ENCODE results near the gene PTPN22.

The PTPN22 gene

DNA sequence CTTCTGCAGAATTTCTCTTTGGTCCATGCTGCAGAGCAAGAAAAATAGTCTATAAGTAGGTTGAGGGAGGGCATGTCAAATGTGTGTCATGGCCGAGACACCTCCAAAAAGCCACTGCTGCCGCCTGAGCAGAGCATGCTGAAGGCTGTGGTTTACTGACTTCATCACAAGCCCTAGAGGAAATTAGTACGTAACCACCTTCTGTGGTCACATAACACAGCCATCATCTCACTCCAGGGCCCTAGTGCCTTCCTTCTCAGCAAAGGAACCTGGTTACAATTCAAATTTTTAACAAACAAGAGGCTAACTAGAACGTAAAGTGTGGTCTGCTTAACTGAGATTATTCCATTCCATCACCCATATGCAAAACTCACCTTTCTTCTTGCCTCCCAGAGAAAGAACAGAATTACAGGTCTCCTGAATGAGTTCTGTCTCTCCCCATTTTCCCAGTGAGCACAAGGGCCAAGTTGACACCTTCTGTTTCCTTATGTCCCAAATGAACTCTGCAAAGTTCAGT is at the start of gene PTPN22:
TSS of gene PTPN22 (minus strand) at position 116 of the 517 bp plus-strand sequence.
- peak; percentile 78 for DNase-seq

- DNase-seq, result no peak
Observed at GRCh38 chr1:113918243-113918642, 46.7 kb upstream of the PTPN22 start.

DNA sequence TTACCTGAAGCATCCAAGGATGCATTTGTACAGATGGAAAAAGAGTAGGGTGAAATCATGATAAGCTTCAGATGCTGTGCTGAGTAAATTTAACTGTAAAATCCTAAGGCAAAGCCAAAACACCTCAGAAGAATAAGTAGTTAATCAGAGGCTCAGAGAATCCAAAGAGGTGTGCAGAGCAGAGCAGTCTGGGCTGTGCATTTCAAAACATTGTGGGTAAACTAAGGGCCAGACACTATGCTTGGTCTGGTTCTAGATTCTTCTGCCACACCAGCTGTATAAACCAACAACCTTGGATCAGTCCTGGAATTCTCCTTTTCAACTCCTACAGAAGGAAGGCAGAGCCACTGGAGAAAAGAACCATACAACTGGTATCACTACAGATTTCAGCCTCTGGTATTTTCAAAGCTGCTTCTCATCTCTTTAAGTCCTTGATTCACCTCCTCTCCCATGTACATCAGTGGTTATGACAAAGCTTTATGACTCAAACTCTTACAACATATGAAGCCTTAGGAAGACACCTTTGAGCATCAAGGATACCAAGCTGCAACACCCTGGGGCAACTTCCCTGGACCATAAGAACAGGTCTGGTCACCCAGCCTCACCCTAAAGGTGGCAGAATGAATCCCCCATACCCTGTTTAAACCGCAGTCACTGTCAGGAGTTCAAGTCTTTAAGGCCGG is 46.0 kb upstream of the PTPN22 start:
- no peak for DNase-seq

DNA sequence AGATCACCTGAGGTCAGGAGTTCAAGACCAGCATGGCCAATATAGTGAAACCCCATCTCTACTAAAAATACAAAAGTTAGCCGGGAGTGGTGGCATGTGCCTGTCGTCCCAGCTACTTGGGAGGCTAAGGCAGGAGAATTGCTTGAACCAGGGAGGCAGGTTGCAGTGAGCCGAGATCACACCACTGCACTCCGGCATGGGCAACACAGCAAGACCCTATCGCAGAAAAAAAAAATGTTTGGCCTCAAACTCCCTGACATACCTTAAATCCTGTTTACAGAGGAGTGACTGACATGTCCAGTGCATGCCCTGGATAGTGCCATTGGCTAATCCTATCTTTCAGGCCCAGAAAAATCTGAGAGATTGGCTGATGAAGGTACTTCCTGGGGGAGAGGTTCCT is 45.5 kb upstream of the PTPN22 start:
- DNase-seq, result no peak

DNA sequence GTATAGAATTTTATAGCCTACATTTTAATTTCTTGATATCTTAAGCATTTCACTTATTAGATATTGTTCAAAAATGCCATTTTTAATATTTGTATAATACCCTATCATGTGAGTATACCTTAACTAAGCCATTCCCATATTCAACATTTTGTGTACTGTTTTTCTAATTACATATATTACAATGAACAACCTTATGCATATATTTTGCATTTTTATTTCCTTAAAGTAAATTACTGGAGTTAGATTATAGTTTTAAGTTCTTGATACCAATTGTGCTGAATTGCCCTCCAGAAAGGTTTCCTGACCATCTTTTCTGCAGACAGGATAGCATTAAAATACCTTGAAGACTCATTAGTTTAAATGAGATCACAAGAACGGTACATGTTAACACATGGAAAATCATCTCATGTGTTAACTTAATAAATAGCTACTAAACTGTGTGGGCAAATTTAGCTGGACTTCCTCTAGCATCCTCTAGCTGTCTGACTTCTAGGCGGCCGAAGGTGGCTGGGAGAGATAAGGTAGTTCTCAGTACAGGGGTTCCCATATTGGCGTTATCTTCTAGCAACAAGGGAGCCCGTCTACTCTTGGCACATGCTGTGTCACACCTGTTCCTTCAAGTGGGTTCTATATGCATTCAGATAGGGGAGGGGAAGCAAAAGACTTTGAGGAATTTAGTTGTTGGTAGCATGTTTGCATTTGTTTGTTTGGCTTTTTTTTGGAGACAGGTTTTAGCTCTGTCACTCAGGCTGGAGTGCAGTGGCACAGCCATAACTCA is 42.6 kb upstream of the PTPN22 start:
- no peak for DNase-seq

- DNase-seq, result no peak
Observed at GRCh38 chr1:113913312-113913668, 41.8 kb upstream of the PTPN22 start.

- DNase-seq, result no peak
Observed at GRCh38 chr1:113912594-113913311, 41.2 kb upstream of the PTPN22 start.

DNA sequence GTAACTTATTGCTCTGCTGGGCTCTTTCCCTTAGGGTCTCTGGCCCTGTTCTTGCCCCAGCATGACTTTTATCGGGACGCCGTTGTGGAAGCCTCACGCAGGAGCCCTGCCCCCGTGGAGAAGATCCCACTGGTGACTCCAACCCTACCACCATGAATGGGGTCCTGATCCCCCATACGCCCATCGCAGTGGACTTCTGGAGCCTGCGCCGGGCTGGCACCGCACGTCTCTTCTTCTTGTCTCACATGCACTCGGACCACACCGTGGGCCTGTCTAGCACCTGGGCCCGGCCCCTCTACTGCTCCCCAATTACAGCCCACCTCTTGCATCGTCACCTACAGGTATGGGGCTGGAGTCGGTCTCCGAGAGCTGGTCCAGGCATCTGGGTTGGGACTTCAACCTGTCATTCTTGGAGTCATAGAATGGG is 33.9 kb upstream of the PTPN22 start:
- DNase-seq, result peak; percentile 61

- peak; percentile 100 for DNase-seq
Observed at GRCh38 chr1:113904674-113905434, 33.3 kb upstream of the PTPN22 start, which contains the start of the genes AP4B1 and DCLRE1B. AP4B1 (minus strand) TSS chr1:113904799; CDS start chr1:113904717, 82 bp downstream. DCLRE1B (plus strand) TSS chr1:113905326; CDS start chr1:113905587, 261 bp downstream.

- DNase-seq, result no peak
Observed at GRCh38 chr1:113904293-113904673, 32.8 kb upstream of the PTPN22 start.

- DNase-seq, result no peak
Observed at GRCh38 chr1:113903501-113904292, 32.2 kb upstream of the PTPN22 start.

- no peak for DNase-seq
Observed at GRCh38 chr1:113901191-113901590, 29.7 kb upstream of the PTPN22 start.

DNA sequence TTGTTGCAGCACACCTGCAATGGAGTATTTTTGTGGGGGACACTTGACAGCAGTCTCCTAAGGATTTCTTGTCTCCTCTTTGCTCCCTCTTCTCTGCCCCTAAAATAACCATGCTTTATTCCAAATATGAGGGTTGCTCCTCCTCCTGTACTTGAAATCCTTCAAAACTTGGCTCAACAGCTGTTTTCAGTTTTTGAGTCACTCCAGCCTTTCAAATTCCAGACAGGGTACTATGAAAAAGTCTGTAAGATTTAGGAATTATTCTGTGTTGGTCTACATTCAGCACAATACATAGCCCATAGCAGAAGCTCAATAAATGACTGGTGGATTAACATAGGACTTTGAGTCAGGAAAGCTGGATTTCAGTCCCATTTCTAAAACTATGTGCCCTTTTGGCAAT is 27.6 kb upstream of the PTPN22 start:
- DNase-seq, result no peak

DNA sequence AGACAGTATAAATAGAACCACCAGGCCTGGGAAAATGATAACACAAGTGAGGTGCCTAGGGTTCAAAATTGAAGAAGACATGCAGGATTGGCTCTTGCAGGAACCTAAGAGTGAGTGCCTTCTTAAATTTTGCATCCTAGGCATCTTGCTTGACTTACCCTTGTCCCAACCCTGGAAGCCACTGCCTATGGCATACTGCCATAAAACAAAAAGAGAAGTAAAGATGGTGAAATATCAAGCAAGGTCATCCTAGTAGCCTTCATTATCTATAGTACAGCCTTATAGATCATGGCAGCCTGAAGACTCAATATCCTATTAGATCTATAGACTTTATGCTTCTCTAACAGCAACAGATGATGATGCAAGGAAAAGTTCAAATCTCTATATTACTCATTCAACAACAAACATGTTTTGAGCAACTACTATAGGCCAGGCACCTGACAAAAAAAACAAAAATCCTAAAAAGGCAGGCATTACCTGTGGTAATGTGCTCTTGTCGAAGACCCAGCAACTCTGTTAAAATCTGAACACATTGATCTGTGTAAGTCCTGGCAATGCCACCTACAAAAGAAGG is 26.8 kb upstream of the PTPN22 start:
- DNase-seq, result no peak

DNA sequence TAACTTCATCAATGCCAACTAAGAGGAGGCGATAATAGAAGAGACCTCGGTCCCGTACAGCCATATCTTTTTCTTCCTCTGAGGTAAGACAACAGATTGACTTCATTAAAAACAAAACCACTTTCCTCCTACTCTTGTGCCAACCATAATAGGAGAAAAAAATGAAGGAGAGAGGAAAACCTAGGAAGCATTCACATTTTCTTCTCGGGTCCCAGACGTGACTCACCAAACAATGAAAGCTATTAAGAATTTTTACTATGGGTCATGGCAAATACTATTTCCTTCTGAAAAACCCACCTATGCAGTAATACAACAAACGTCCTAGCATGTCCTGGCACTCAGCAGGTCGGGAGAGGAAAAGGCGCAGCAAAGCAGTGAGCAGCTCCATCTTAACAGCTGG is 24.4 kb upstream of the PTPN22 start:
- DNase-seq, result no peak

DNA sequence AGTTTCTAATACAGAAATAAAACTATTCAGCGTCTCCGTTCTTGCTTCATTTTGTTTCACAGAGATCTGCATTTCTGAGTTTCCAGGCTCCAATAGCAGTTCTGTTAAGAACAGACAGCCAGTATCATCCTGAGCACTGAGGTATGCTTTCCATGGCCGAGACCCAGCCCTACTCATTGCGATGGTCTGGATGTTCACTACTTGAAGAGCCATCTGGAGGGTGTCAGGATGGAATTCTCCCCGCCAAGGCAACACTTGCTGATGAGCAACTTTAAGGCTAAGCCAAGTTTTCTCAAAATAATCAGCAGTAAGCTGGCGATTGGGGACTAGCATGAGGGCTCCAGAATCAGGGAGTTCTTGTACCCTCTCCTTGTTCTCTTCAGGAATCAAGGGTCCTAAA is 23.6 kb upstream of the PTPN22 start:
- no peak for DNase-seq

DNA sequence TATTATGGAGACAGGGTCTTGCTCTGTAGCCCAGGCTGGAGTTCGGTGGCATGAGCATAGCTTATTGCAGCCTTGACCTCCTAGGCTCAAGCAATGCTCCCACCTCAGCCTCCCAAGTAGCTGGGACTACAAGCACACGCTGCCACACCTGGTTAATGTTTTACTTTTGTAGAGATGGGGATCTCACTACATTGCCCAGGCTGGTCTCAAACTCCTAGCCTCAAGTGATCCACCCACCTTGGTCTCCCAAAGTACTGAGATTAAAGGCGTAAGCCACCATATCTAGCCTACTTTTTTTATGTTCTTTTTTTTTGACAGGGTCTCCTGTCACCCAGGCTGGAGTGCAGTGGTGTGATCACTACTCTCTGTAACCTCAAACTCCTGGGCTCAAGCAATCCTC is 21.8 kb upstream of the PTPN22 start:
- DNase-seq, result no peak

- no peak for DNase-seq
Observed at GRCh38 chr1:113891631-113892220, 20.2 kb upstream of the PTPN22 start.

DNA sequence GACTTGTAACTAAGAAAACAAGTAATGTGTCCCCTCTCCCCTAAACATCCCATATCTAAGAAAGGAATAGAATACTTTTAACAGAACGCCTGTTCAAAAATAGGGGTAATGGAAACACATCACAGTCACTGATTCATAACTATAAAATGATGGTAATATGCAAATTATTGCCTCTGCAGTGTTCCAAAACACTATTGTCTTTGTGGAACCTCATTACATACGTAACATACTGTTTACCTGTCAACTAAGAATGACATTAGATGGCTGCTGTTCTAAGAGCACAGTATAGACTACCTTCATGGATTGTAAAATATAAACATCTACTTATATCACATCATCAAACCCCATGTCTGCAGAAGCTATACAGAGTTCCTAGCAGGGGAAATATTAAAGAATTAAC is 19.3 kb upstream of the PTPN22 start:
- no peak for DNase-seq

DNA sequence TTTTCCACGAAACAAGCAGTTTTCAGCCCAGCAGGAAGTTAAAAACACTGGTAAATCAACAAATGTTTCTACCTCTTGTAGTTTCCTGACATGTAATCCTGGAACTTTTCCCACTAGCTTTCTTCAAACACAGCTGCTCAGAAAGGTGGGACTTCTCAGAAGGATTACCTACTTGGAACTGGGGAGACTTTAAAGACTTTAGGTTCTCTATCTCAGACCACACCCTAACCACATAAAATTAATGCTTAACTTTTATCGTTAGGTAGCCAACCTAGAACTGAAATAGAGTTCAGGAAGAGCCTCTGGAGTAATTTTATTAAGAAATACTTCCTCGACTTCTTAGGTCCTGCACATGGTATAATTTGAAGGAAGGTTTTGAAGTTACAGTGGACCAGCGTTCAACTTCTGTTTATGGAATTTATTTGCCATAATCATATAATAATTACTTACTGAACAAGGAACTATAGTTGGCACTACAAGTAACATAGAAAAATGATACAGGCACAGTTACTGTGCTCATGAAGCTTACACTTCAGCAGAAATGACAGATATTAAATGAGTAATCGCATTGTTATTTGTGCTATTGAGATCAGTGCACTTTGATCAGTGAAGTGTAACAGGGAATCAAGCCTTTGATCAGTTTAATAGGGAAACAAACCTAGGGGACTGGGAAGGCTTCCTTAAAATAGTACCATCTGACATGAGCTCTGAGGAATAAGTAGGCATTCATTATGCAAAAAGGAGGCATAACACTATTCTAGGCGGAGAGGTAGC is 16.1 kb upstream of the PTPN22 start, which contains the start of gene BCL2L15:
TSS of gene BCL2L15 (minus strand) at position 180 of the 774 bp plus-strand sequence. CDS start 206 bp downstream, outside the sequence.
- DNase-seq, result no peak

Data from NK-92 treated with Interleukin-12 subunit alpha and Interleukin-12 subunit beta, amount 100 ng/mL, for 24 hours (cell line).